Fibroblast of lung (primary cell): Measurements from ENCODE around the gene C16orf87.

Experiments used
- EZH2 ChIP-seq: IDR thresholded peaks from 2 replicates; pipeline ENCODE4 v1.5.1; 2012; ENCODE audit warnings: low read length, control low read depth, mild to moderate bottlenecking; ENCODE audit errors: missing control alignments
- TF ChIP-seq, protein P1 (sequence below), 2 donors: IDR thresholded peaks in 1 of 2; conservative IDR thresholded peaks in 1 of 2; 1 replicate in 1 of 2; 2 replicates in 1 of 2; pipeline ENCODE4 v1.5.1; 2011 to 2012; ENCODE audit warnings: low read length in 2 of 2, control low read depth in 1 of 2, inconsistent platforms in 1 of 2, low read depth in 1 of 2, mild to moderate bottlenecking in 1 of 2

DNA sequence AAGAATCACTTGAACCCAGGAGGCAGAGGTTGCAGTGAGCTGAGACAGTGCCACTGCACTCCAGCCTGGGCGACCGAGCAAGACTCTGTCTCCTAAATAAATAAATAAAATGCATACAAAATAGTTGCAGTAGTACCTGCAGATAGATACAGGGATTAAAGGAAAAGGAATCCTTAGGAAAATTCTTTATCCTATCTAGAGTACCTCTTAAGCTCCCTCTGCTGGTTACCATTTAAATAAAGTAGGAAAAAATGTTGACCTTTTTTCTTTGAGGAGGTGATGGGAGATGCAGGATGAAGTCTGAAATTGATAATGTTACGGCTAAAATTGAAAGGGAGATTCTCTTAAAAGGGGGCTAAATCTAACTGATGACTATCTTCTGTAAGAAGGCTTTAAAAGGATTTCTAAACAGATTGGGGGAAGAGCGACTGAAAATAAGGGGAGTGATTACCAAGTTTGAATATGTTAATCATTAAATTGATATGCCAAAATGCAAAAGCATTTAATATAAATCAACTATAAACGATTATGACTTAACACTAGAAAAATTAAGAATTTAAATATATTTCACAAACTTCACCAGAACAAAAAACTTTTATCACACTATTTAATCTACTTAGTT lies 29.4 kb downstream of the C16orf87 start:
- TF ChIP-seq, protein P1, sequence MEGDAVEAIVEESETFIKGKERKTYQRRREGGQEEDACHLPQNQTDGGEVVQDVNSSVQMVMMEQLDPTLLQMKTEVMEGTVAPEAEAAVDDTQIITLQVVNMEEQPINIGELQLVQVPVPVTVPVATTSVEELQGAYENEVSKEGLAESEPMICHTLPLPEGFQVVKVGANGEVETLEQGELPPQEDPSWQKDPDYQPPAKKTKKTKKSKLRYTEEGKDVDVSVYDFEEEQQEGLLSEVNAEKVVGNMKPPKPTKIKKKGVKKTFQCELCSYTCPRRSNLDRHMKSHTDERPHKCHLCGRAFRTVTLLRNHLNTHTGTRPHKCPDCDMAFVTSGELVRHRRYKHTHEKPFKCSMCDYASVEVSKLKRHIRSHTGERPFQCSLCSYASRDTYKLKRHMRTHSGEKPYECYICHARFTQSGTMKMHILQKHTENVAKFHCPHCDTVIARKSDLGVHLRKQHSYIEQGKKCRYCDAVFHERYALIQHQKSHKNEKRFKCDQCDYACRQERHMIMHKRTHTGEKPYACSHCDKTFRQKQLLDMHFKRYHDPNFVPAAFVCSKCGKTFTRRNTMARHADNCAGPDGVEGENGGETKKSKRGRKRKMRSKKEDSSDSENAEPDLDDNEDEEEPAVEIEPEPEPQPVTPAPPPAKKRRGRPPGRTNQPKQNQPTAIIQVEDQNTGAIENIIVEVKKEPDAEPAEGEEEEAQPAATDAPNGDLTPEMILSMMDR (conservative IDR thresholded peaks at IDR 0.05 in 1 of 2, IDR thresholded peaks at IDR 0.05 in 1 of 2; ENCODE audit: low read depth in 1 of 2, low read length in 2 of 2): peak; percentile 27 to 47
- TF ChIP-seq EZH2: no peak
